ENCODE results near the gene CDH4. TPM values are rescaled to one million over a fixed set of nuclear protein-coding genes. Genes with fewer than 3 reads are reported as not detected.

The CDH4 gene
- total and polyA plus RNA-seq, 2 of the 8 experiments (the other 6 are each of a cell fraction or from before 2014, with no cell fraction given): 4.3 to 7.9 TPM

DNA sequence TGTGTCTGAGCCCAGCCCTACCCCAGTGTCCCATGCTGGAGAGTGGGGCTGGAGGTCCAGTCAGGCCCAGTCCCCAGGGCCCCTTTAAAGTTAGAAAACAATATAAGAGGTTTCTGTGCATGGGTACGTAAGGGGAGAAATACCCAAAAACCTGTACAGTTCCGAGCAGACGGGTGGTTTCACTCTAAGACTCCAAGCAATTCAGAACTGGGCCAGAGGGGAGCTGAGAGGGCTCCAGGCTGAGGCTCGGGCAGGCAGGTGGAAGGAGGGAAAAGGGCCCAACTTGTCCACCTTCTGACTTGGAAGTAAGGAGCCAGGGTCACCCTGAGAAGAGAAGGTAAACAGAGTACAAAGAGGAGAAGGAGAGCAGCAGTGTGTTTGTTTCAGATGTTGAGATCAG lies 296.0 kb downstream of the CDH4 start:
- Histone ChIP-seq H3K4me3 (ENCODE audit: extremely low read depth in 1 of 4, insufficient read depth in 2 of 4, low read depth in 3 of 4, low read length in 4 of 4) (no peak overlapping the region), H4K8ac (ENCODE audit: extremely low read depth, insufficient read depth, low read length) (no peak overlapping the region), H3K23me2 (ENCODE audit: low read depth, low read length) (peaks cover 2% of the 10 kb centered on the region; the same call in 1 of the 2 replicates), H3K18ac (ENCODE audit: extremely low read depth, low read length) (no peak overlapping the region), H4K5ac (ENCODE audit: insufficient read length, low read depth, low read length) (no peak overlapping the region), H3K4me1 (replicated peaks in 1 of 4; ENCODE audit: control insufficient read depth in 3 of 4, insufficient read depth in 4 of 4, low read length in 3 of 4) (no peaks in the 10 kb centered on the region), H3K27me3 (replicated peaks in 1 of 4; ENCODE audit: control insufficient read depth in 3 of 4, extremely low read depth in 1 of 4, insufficient read depth in 3 of 4, low read length in 3 of 4) (no peaks in the 10 kb centered on the region; a peak in 4 of 7 replicates), H3K4ac (replicated peaks; ENCODE audit: insufficient read length, low read depth, low read length) (no peak overlapping the region), H3K79me2 (ENCODE audit: control insufficient read depth in 1 of 2, insufficient read depth in 2 of 2, low read length in 2 of 2) (no peaks in the 10 kb centered on the region), H3K4me2 (ENCODE audit: insufficient read depth in 1 of 2, low read depth in 2 of 2, low read length in 2 of 2) (no peak overlapping the region), H3K9me3 (ENCODE audit: insufficient read depth in 2 of 2, low read depth in 1 of 2, low read length in 1 of 2) (peaks cover 8 to 14% of the 10 kb centered on the region in 2 experiments), H3K23ac (ENCODE audit: insufficient read length) (no peak overlapping the region), H3K56ac (replicated peaks; ENCODE audit: insufficient read length, low read depth, low read length) (no peak overlapping the region), H3K14ac (ENCODE audit: insufficient read length) (no peak overlapping the region), H2AFZ (ENCODE audit: low read length) (no peak overlapping the region), H3K79me1 (ENCODE audit: low read depth, low read length) (no peaks in the 10 kb centered on the region), H3K9ac (replicated peaks in 1 of 4; ENCODE audit: extremely low read depth in 1 of 4, low read depth in 3 of 4, low read length in 3 of 4) (no peak overlapping the region), H2BK5ac (ENCODE audit: low read depth, low read length) (no peak overlapping the region), H4K20me1 (replicated peaks in 1 of 2; ENCODE audit: control insufficient read depth in 1 of 2, insufficient read depth in 2 of 2, low read length in 2 of 2) (no peaks in the 10 kb centered on the region), H4K91ac (replicated peaks; ENCODE audit: insufficient read length, low read length) (no peak overlapping the region), H2AK5ac (ENCODE audit: low read depth, low read length) (no peak overlapping the region), H2BK15ac (ENCODE audit: low read length) (no peak overlapping the region), H2BK20ac (ENCODE audit: low read length) (no peak overlapping the region), H2BK120ac (replicated peaks; ENCODE audit: low read depth, low read length) (no peak overlapping the region), H3K27ac (ENCODE audit: low read depth, low read length) (no peak overlapping the region), H2BK12ac (ENCODE audit: low read depth, low read length) (no peak overlapping the region), H3K36me3 (ENCODE audit: control insufficient read depth in 2 of 4, insufficient read depth in 4 of 4, low read length in 3 of 4) (no peaks in the 10 kb centered on the region)
- CTCF ChIA-PET (ENCODE audit: partially characterized antibody): no interaction called here
- TF ChIP-seq BACH1 (IDR thresholded peaks at IDR 0.05; ENCODE audit: low read length) (no peak), CTBP2 (IDR thresholded peaks at IDR 0.05; ENCODE audit: borderline replicate concordance, insufficient read depth, insufficient read length, low read length) (no peak), TBP (IDR thresholded peaks at IDR 0.05; ENCODE audit: low read depth, low read length) (no peak), RNF2 (IDR thresholded peaks at IDR 0.05; ENCODE audit: borderline replicate concordance, low read depth, low read length, missing control alignments, poor library complexity, severe bottlenecking) (no peak), POU5F1 (IDR thresholded peaks at IDR 0.05; ENCODE audit: low read depth, low read length) (no peak), CEBPB (IDR thresholded peaks at IDR 0.05; ENCODE audit: low read depth, low read length) (no peak), JUND (IDR thresholded peaks at IDR 0.05; ENCODE audit: low read length) (no peak), SUZ12 (IDR thresholded peaks at IDR 0.05; ENCODE audit: low read length) (no peak)
- TF ChIP-seq, protein P1, sequence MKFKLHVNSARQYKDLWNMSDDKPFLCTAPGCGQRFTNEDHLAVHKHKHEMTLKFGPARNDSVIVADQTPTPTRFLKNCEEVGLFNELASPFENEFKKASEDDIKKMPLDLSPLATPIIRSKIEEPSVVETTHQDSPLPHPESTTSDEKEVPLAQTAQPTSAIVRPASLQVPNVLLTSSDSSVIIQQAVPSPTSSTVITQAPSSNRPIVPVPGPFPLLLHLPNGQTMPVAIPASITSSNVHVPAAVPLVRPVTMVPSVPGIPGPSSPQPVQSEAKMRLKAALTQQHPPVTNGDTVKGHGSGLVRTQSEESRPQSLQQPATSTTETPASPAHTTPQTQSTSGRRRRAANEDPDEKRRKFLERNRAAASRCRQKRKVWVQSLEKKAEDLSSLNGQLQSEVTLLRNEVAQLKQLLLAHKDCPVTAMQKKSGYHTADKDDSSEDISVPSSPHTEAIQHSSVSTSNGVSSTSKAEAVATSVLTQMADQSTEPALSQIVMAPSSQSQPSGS (IDR thresholded peaks at IDR 0.05; ENCODE audit: low read length): no peak
- DNase-seq (ENCODE audit: low read depth in 1 of 2, low spot score in 2 of 2) (no peak), FAIRE-seq (no peak)
- 100% methylated on average over 4 of the region's 4 CpGs; no CpG with 5 or more reads in 1 of the 2 experiments for WGBS, 2 experiments (ENCODE audit: extremely low coverage in 1 of 2, insufficient coverage in 1 of 2, insufficient read length in 1 of 2, insufficient replicate concordance in 2 of 2, low coverage in 1 of 2, low lambda C conversion rate in 2 of 2, missing lambda C conversion rate in 1 of 2)
- POLR2A ChIA-PET (ENCODE audit: partially characterized antibody): no interaction called here

All from H1 (cell line).